Lung (tissue), 12 donors: ENCODE data around the gene MVB12B. TPM values are rescaled to one million over a fixed set of nuclear protein-coding genes. Genes with fewer than 3 reads are reported as not detected.

Source experiments
- ATAC-seq: fragments of 200-7000 bp; cut with Tn5 transposase; one replicate; pipeline ENCODE4 v1.9.1; 2020; ENCODE audit warnings: moderate number of reproducible peaks; ENCODE audit not compliant: insufficient read depth, low FRiP score
- DNase-seq, 3 donors: peaks; one replicate each; pipeline ENCODE4 v3.0.0-alpha.2; 2013 to 2017
- H3K27ac ChIP-seq, 2 donors: one replicate each; pipeline ENCODE4 v1.5.1; 2013; ENCODE audit warnings: mild to moderate bottlenecking in 2 of 2, moderate library complexity in 2 of 2, control low read depth in 1 of 2, inconsistent platforms in 1 of 2, low read depth in 1 of 2, low read length in 1 of 2
- H3K27me3 ChIP-seq, 3 donors: one replicate each; pipeline ENCODE4 v1.5.1; 2013; ENCODE audit warnings: low read length in 2 of 3; ENCODE audit not compliant: control insufficient read depth in 3 of 3, insufficient read depth in 3 of 3
- H3K36me3 ChIP-seq, 4 donors: one replicate each; pipeline ENCODE4 v1.5.1; 2013; ENCODE audit warnings: low read length in 4 of 4, mild to moderate bottlenecking in 1 of 4, moderate library complexity in 1 of 4; ENCODE audit not compliant: control insufficient read depth in 4 of 4, insufficient read depth in 4 of 4
- H3K4me1 ChIP-seq, 5 donors: one replicate each; pipeline ENCODE4 v1.5.1; 2013; ENCODE audit warnings: low read length in 5 of 5, mild to moderate bottlenecking in 2 of 5, moderate library complexity in 1 of 5; ENCODE audit not compliant: control insufficient read depth in 5 of 5, insufficient read depth in 5 of 5
- H3K4me3 ChIP-seq: one replicate; pipeline ENCODE4 v1.5.1; 2013; ENCODE audit warnings: mild to moderate bottlenecking, control low read depth, moderate library complexity
- H3K9ac ChIP-seq, 2 donors: one replicate each; pipeline ENCODE4 v1.5.1; 2013; ENCODE audit warnings: low read length in 2 of 2, control low read depth in 1 of 2; ENCODE audit not compliant: insufficient read depth in 1 of 2
- H3K9me3 ChIP-seq, 4 donors: one replicate each; pipeline ENCODE4 v1.5.1; 2013; ENCODE audit warnings: low read length in 3 of 4, mild to moderate bottlenecking in 1 of 4, moderate library complexity in 1 of 4; ENCODE audit not compliant: control insufficient read depth in 4 of 4, insufficient read depth in 3 of 4
- CTCF ChIP-seq: IDR thresholded peaks from 2 replicates; pipeline ENCODE4 v1.5.1; 2012; ENCODE audit warnings: mild to moderate bottlenecking; ENCODE audit errors: control extremely low read depth, extremely low read depth
- WGBS, 2 donors: extraction: QIAGEN DNeasy Blood & Tissue Kit; methylation state at CpG; one replicate each; pipeline ENCODE4 v1.1.7; 2013; 5-methylcytosine and 5-hydroxymethylcytosine counted together
- polyA plus RNA-seq, 2 donors: library from polyadenylated mRNA; stranded (reverse); fragments of 200-250 nt; gene quantifications; one replicate each; pipeline ENCODE4 v1.2.1, GENCODE V29; 2013
- total RNA-seq, 2 donors: library from RNA; depleted of rRNA in 1 of 2; stranded (reverse); fragments of >200 nt in 1 of 2; gene quantifications; one replicate each; pipeline ENCODE4 v1.2.1, GENCODE V29; 2014 to 2021
- donor health status: control.
- donor health status: control.
- donor health status: Bipolar disorder and iron deficiency.
- donor health status: healthy.
- donor health status: DM: yes; HTN: yes; CAD: no.

MVB12B gene
- total and polyA plus RNA-seq, 4 donors: 9.5 to 33.6 (median 16.5) TPM

GRCh38 chr9:126346031-126346430 lies 19.4 kb downstream of the MVB12B start:
- Histone ChIP-seq H3K9me3 (peaks cover 0 to 1% (median 0%) of the 10 kb centered on the region in 4 donors), H3K36me3 (peaks cover 0 to 18% (median 10%) of the 10 kb centered on the region in 4 donors), H3K4me1 (peaks cover 0 to 21% (median 4%) of the 10 kb centered on the region in 5 donors), H3K9ac (no peak overlapping the region), H3K4me3 (no peak overlapping the region), H3K27ac (no peak overlapping the region), H3K27me3 (no peaks in the 10 kb centered on the region)
- ATAC-seq (no peak), DNase-seq (no peak)
- 97 to 98% methylated on average over 9 of the region's 9 CpGs for WGBS, 2 donors
- no peak for TF ChIP-seq CTCF

- Histone ChIP-seq H3K36me3 (peaks cover 0 to 22% (median 8%) of the 10 kb centered on the region in 4 donors), H3K9me3 (peaks cover 0 to 5% (median 0%) of the 10 kb centered on the region in 4 donors), H3K4me1 (peaks cover 0 to 14% (median 4%) of the 10 kb centered on the region in 5 donors), H3K27ac (peak overlapping the region in 1 of 2 donors; percentile 67), H3K4me3 (no peak overlapping the region), H3K9ac (no peak overlapping the region), H3K27me3 (no peaks in the 10 kb centered on the region)
- 36 to 81% methylated on average over 5 of the region's 5 CpGs for WGBS, 2 donors
- ATAC-seq (no peak), DNase-seq (no peak)
- TF ChIP-seq CTCF: no peak
Measured at GRCh38 chr9:126347093-126347492, 20.5 kb downstream of the MVB12B start.

GRCh38 chr9:126347911-126348760 lies 21.5 kb downstream of the MVB12B start:
- peak in 2 of 3 donors; percentile 24 to 50 for DNase-seq
- 46 to 51% methylated on average over 14 of the region's 14 CpGs for WGBS, 2 donors

More at GRCh38 chr9:126347911-126348760, 21.5 kb downstream of the MVB12B start:
- Histone ChIP-seq H3K36me3 (peaks cover 0 to 22% (median 7%) of the 10 kb centered on the region in 4 donors), H3K9ac (no peak overlapping the region), H3K27ac (peak overlapping the region in 1 of 2 donors; percentile 80), H3K4me3 (no peak overlapping the region), H3K27me3 (no peaks in the 10 kb centered on the region), H3K9me3 (peaks cover 0 to 5% (median 0%) of the 10 kb centered on the region in 4 donors), H3K4me1 (peaks cover 0 to 12% (median 4%) of the 10 kb centered on the region in 5 donors)
- TF ChIP-seq CTCF: no peak
- peak; percentile 71 for ATAC-seq
